Stimulated activated CD8-positive, alpha-beta memory T cell treated with anti-CD3 and anti-CD28 coated beads, Interleukin-15, amount 100 ng/mL, for 24 hours (primary cell): ENCODE measurements around the gene ADAMTSL4.
"Not testable (repeated sequence)": the region's sequence is repeated elsewhere in the genome, so short reads cannot be mapped to it uniquely, and the experiment has no call there.

Source experiments
- DNase-seq: peaks from one replicate; pipeline ENCODE4 v3.0.0-alpha.2; 2020; ENCODE audit warnings: low read depth

The ADAMTSL4 gene

DNA sequence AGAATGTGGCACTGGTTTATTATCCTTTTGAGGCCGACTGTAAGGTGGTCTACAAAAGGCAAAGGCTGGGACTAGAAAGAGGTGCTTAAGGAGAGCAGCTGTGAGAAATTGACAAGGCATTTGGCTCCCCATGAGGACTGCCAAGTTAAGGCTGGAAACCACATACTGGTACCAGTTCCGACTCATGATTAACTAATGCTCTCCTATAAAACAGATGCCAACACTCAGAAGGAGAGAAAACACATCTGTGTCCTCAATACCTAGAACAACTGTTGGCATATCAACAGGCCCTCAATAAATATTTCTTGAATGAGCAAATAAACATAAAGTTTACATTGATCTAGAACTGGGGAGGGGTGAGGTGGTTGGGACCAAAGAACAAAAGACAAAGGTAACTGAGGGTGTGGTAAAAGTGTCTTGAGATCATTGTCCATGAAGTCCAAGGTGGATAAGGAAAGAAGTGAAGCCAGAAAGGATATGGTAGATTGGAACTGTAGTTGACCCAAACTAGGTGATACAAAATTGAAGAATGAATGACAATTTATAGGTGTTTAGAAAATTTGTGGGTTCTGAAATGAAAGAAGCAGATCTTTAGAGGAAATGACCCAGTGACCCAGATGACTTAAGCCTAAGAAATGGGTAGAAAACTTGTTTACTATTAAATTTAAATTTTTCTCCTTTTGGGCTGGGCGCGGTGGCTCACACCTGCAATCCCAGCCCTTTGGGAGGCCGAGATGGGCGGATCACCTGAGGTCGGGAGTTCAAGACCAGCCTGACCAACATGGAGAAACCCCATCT lies 47.1 kb downstream of the ADAMTSL4 start:
- DNase-seq: no peak

DNA sequence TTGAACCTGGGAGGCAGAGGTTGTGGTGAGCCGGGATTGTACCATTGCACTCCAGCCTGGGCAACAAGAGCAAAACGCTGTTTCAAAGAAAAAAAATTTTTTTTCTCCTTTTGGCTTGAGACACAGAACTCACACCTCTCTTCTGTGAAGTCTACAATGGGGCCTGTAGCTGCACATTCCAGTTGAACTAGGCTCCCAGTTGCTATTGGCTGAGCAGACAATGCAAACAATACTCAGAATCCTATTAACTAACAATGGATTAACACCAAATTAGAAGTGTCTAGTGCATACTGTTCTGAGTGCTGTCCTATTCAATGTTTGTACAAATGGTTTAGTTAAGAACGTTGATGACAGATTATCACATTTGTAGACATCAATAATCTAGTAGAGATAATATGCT lies 47.8 kb downstream of the ADAMTSL4 start:
- DNase-seq: no peak

GRCh38 chr1:150598346-150598745 lies 49.1 kb downstream of the ADAMTSL4 start:
- DNase-seq: not testable (repeated sequence)

GRCh38 chr1:150601540-150601939 lies 52.3 kb downstream of the ADAMTSL4 start:
- DNase-seq: no peak

- DNase-seq: not testable (repeated sequence)
These were observed 53.2 kb downstream of the ADAMTSL4 start for GRCh38 chr1:150602372-150602771.

GRCh38 chr1:150603711-150604110 lies 54.5 kb downstream of the ADAMTSL4 start:
- no peak for DNase-seq

GRCh38 chr1:150604226-150604588 lies 55.0 kb downstream of the ADAMTSL4 start:
- DNase-seq: no peak

GRCh38 chr1:150605451-150605731 lies 56.2 kb downstream of the ADAMTSL4 start:
- DNase-seq: not testable (repeated sequence)

- no peak for DNase-seq
These were observed 57.4 kb downstream of the ADAMTSL4 start for GRCh38 chr1:150606463-150607142.

DNA sequence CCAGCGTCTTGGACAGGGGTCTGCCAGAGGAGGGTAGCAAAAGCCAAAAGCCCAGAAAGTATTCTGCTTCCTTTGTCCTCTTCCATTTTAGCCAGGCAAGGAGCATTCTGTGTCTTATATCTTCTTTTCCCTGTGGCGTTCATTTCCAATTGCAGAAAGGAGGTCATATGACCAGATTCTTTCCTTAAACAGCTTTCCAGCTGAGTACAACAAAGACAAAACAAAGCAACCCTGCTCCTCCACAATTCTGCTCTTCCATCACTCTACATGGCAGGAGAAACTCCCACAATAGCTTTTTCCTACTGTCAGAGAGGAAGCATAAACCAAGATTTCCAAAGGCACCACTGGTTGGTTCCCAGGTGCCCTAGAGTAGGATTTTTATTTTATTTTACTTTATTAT lies 60.5 kb downstream of the ADAMTSL4 start:
- no peak for DNase-seq
